Left lung (tissue), 10 donors: ENCODE measurements around the gene PTGR1. TPM values are rescaled to one million over a fixed set of nuclear protein-coding genes. Genes with fewer than 3 reads are reported as not detected.
"Not testable (repeated sequence)": the region's sequence is repeated elsewhere in the genome, so short reads cannot be mapped to it uniquely, and the experiment has no call there.

ENCODE experiments used
- ATAC-seq: fragments of 200-7000 bp; cut with Tn5 transposase; one replicate; pipeline ENCODE4 v1.9.1; 2020; ENCODE audit warnings: moderate library complexity
- DNase-seq, 4 donors: peaks; one replicate each; pipeline ENCODE4 v3.0.0-alpha.2; 2013 to 2020
- H3K27ac ChIP-seq, 2 donors: fragments of 200-600 bp; sonication (generic) in 1 of 2; one replicate each; pipeline versions ENCODE4 v1.5.0 to v1.8.0; 2020 to 2021
- H3K27me3 ChIP-seq, 2 donors: fragments of 200-600 bp; sonication (generic) in 1 of 2; one replicate each; pipeline versions ENCODE4 v1.5.0 to v1.8.0; 2020 to 2021
- H3K36me3 ChIP-seq, 2 donors: fragments of 200-600 bp; sonication (generic) in 1 of 2; one replicate each; pipeline versions ENCODE4 v1.5.0 to v1.8.0; 2020 to 2021
- H3K4me1 ChIP-seq, 2 donors: fragments of 200-600 bp; one replicate each; pipeline ENCODE4 v1.8.0; 2021
- H3K4me3 ChIP-seq, 2 donors: fragments of 200-600 bp; sonication (generic) in 1 of 2; one replicate each; pipeline versions ENCODE4 v1.5.0 to v1.8.0; 2020 to 2021; ENCODE audit warnings: mild to moderate bottlenecking in 1 of 2
- H3K9me3 ChIP-seq, 2 donors: fragments of 200-600 bp; sonication (generic) in 1 of 2; one replicate each; pipeline versions ENCODE4 v1.5.0 to v1.8.0; 2020 to 2021
- CTCF ChIP-seq, 2 donors: fragments of 200-600 bp; sonication (generic) in 1 of 2; IDR thresholded peaks; one replicate each; pipeline versions ENCODE4 v1.5.0 to v1.8.0; 2021; ENCODE audit warnings: antibody characterized with exemption in 2 of 2
- intact Hi-C, 2 donors: fragments of 100-400 bp; cut with DNase I; formaldehyde crosslinking; loops; one replicate each; pipeline versions ENCODE4 v1.11.2 to v1.14.2; 2022
- polyA plus RNA-seq, 6 donors: library from polyadenylated mRNA; unstranded; fragments of 120-200 nt; gene quantifications; one replicate each; pipeline ENCODE4 v1.2.1, GENCODE V29; 2013; ENCODE audit not compliant: insufficient read length in 6 of 6
- total RNA-seq, 2 donors: library from RNA; stranded (reverse); fragmentation: NEBNext Ultra II Directional; extraction: Animal tissue kit (Norgen Biotek cat#: 25700); gene quantifications; one replicate each; pipeline ENCODE4 v1.2.1, GENCODE V29; 2021
- donor health status: DM: no; HTN: yes; CAD: no.
- donor health status: DM: no; HTN: no; CAD: no.

The PTGR1 gene
- total and polyA plus RNA-seq, 8 donors, result 51.5 to 102 (median 76.9) TPM

DNA sequence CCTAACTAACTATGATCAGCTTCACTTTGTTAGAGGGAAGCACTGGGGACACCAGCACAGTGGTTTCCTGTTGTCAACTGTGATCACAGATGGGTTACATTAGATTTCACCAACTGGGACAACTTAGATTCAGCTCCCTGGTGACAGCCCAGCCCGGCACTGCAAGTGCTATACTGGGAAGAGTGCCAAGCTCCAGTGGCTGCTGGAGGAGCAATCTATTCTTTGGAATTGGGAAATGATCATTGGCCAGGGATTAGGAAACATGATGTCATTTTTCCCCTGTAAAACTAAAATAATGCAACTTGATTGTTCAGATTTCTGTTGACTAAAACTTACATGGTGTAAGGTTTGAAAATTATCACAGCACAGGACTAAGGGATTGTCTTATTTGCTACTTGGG is 33.2 kb downstream of the PTGR1 start:
- peaks cover 0 to 38% of the 10 kb centered on the region in 2 donors for H3K9me3 ChIP-seq
- H3K36me3 ChIP-seq, result peaks cover 7 to 100% of the 10 kb centered on the region in 2 donors
- ATAC-seq, result no peak
- intact Hi-C loops, result no loop called here
- no peak for TF ChIP-seq CTCF (IDR thresholded peaks at IDR 0.05)
- no peak overlapping the region for H3K27ac ChIP-seq
- DNase-seq, result peak in 2 of 4 donors; percentile 24 to 65
- H3K27me3 ChIP-seq, result no peaks in the 10 kb centered on the region
- H3K4me3 ChIP-seq, result no peak overlapping the region
- no peaks in the 10 kb centered on the region for H3K4me1 ChIP-seq

- Histone ChIP-seq H3K27ac (no peak overlapping the region), H3K4me1 (no peaks in the 10 kb centered on the region), H3K9me3 (peaks cover 0 to 23% of the 10 kb centered on the region in 2 donors), H3K36me3 (peaks cover 0 to 58% of the 10 kb centered on the region in 2 donors), H3K4me3 (no peak overlapping the region), H3K27me3 (no peaks in the 10 kb centered on the region)
- intact Hi-C loops, result no loop called here
- no peak for TF ChIP-seq CTCF (IDR thresholded peaks at IDR 0.05)
- no peak for ATAC-seq
- no peak for DNase-seq
Observed at GRCh38 chr9:111561165-111561719, 38.2 kb downstream of the PTGR1 start.

GRCh38 chr9:111559000-111559610 is 40.3 kb downstream of the PTGR1 start:
- Histone ChIP-seq H3K9me3 (peaks cover 0 to 38% of the 10 kb centered on the region in 2 donors), H3K27me3 (no peaks in the 10 kb centered on the region), H3K4me1 (no peaks in the 10 kb centered on the region), H3K27ac (no peak overlapping the region), H3K4me3 (no peak overlapping the region), H3K36me3 (peaks cover 0 to 40% of the 10 kb centered on the region in 2 donors)
- DNase-seq (no peak), ATAC-seq (peak; percentile 23)
- no peak for TF ChIP-seq CTCF (IDR thresholded peaks at IDR 0.05)
- intact Hi-C loops, result no loop called here

GRCh38 chr9:111555425-111555824 is 44.0 kb downstream of the PTGR1 start:
- intact Hi-C loops, H3K4me1 ChIP-seq, H3K27me3 ChIP-seq, ATAC-seq, DNase-seq, H3K27ac ChIP-seq, H3K4me3 ChIP-seq: not testable (repeated sequence)
- H3K36me3 ChIP-seq, result peaks cover 0 to 14% of the 10 kb centered on the region in 2 donors
- peaks cover 0 to 73% of the 10 kb centered on the region in 2 donors for H3K9me3 ChIP-seq

DNA sequence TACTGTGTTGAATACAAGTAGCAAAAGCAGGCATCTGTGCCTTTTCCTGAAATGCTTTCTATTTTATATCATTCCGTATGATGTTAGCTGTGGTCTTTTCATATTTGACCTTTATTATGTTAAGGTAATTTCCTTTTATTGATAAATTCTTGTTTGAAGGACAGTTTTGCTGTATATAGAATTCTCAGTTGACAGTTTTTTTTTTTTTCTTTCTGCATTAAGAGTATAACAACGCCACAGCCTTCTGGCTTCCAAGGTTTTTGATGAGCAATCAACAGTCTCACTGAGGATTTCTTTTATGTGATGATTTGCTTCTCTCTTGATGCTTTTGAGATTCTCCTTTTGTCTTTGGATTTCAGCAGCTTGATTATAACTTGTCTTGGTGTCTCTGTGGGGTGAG is 50.8 kb downstream of the PTGR1 start:
- Histone ChIP-seq H3K9me3 (peaks cover 12 to 98% of the 10 kb centered on the region in 2 donors), H3K4me3 (no peak overlapping the region), H3K27me3 (no peaks in the 10 kb centered on the region), H3K4me1 (no peaks in the 10 kb centered on the region), H3K36me3 (peaks cover 0 to 3% of the 10 kb centered on the region in 2 donors), H3K27ac (no peak overlapping the region)
- DNase-seq (no peak), ATAC-seq (no peak)
- TF ChIP-seq CTCF (IDR thresholded peaks at IDR 0.05), result no peak
- intact Hi-C loops, result no loop called here
